Coronary artery (tissue), 2 donors: Measurements from ENCODE around the gene TUBA4A.
A peak's percentile ranks its signal among the peaks of the same experiment; 100 is the strongest.

Experiments
- DNase-seq: peaks from one replicate; pipeline ENCODE4 v3.0.0-alpha.2; 2017; ENCODE audit warnings: low spot score
- H3K27ac ChIP-seq, 2 donors: fragments of 200-600 bp; sonication (generic); one replicate each; pipeline ENCODE4 v1.5.1; 2016 to 2019
- H3K4me3 ChIP-seq: fragments of 200-600 bp; sonication (generic); 2 replicates; pipeline ENCODE4 v1.5.1; 2016; ENCODE audit warnings: mild to moderate bottlenecking, moderate library complexity
- CTCF ChIP-seq: fragments of 200-600 bp; sonication (generic); IDR thresholded peaks from one replicate; pipeline ENCODE4 v1.5.1; 2019; ENCODE audit warnings: antibody characterized with exemption

TUBA4A gene

GRCh38 chr2:219296631-219297391 lies 43.1 kb upstream of the TUBA4A start:
- no peak overlapping the region for H3K27ac ChIP-seq
- no peak for TF ChIP-seq CTCF
- no peak overlapping the region for H3K4me3 ChIP-seq
- no peak for DNase-seq

- H3K27ac ChIP-seq: no peak overlapping the region
- TF ChIP-seq CTCF: no peak
- no peak for DNase-seq
- H3K4me3 ChIP-seq: no peak overlapping the region
These were observed 42.4 kb upstream of the TUBA4A start for GRCh38 chr2:219296142-219296541.

- H3K4me3 ChIP-seq: peak overlapping the region; percentile 71
- peak; percentile 100 for TF ChIP-seq CTCF
- peak; percentile 87 for DNase-seq
- H3K27ac ChIP-seq: peak overlapping the region; percentile 79 to 85
These were observed 40.9 kb upstream of the TUBA4A start for GRCh38 chr2:219294356-219295351.

- no peak overlapping the region for H3K27ac ChIP-seq
- TF ChIP-seq CTCF: no peak
- no peak overlapping the region for H3K4me3 ChIP-seq
- peak; percentile 71 for DNase-seq
These were observed 40.1 kb upstream of the TUBA4A start for GRCh38 chr2:219293736-219294231.

- TF ChIP-seq CTCF: no peak
- peak; percentile 40 for DNase-seq
These were observed 38.9 kb upstream of the TUBA4A start for GRCh38 chr2:219292616-219293015.

GRCh38 chr2:219291910-219292490 lies 38.3 kb upstream of the TUBA4A start:
- peak; percentile 45 for DNase-seq
- Histone ChIP-seq H3K27ac (no peak overlapping the region), H3K4me3 (no peak overlapping the region)
- TF ChIP-seq CTCF: no peak

More at GRCh38 chr2:219292616-219293015, 38.9 kb upstream of the TUBA4A start:
- H3K4me3 ChIP-seq: no peak overlapping the region
- H3K27ac ChIP-seq: no peak overlapping the region
